ENCODE results near the gene KCNIP1.

Gene KCNIP1

DNA sequence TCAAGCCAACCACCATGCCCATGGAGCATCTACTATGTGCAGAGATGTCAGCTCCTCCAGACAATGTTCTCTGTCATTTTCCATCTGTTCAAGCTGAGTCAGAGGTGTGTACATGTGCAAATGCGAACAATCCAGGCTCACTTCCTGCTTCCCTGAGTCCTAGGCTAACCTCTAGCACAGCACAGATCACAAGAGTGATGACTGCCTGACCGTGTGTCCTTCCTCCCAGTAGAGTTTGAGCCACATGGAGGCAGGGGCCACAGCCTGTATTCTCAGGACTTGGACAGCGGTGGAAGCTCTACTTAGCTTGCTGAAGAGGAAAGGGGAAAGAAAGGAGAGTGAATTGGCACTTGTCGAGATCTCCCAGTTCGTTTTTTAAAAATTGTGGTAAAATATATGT is 87.2 kb downstream of the KCNIP1 start:
- H3K4me2 ChIP-seq (ENCODE audit: low read length): no peak overlapping the region
- H3K4me1 ChIP-seq (ENCODE audit: insufficient read depth, low read length, severe bottlenecking): no peaks in the 10 kb centered on the region
- no peaks in the 10 kb centered on the region for H4K20me1 ChIP-seq (ENCODE audit: insufficient read depth, low read length)
- H3F3A ChIP-seq (ENCODE audit: insufficient read depth, low read length): no peaks in the 10 kb centered on the region
- H3K4me3 ChIP-seq (ENCODE audit: low read depth, low read length, poor library complexity, severe bottlenecking): no peak overlapping the region
- H3K9me2 ChIP-seq (ENCODE audit: low read depth, low read length): no peaks in the 10 kb centered on the region
- no peak overlapping the region for H2AFZ ChIP-seq (ENCODE audit: low read length)
- no peaks in the 10 kb centered on the region for H3K79me2 ChIP-seq (ENCODE audit: insufficient read depth, low read length)
- no peaks in the 10 kb centered on the region for H3K9me3 ChIP-seq (ENCODE audit: low read length)
- no peaks in the 10 kb centered on the region for H3K36me3 ChIP-seq (ENCODE audit: insufficient read depth, low read length)
- H3K27ac ChIP-seq (ENCODE audit: low read depth, low read length, poor library complexity, severe bottlenecking): no peak overlapping the region
- no peaks in the 10 kb centered on the region for H3K27me3 ChIP-seq (ENCODE audit: insufficient read depth, low read length)
- TF ChIP-seq, protein P1, sequence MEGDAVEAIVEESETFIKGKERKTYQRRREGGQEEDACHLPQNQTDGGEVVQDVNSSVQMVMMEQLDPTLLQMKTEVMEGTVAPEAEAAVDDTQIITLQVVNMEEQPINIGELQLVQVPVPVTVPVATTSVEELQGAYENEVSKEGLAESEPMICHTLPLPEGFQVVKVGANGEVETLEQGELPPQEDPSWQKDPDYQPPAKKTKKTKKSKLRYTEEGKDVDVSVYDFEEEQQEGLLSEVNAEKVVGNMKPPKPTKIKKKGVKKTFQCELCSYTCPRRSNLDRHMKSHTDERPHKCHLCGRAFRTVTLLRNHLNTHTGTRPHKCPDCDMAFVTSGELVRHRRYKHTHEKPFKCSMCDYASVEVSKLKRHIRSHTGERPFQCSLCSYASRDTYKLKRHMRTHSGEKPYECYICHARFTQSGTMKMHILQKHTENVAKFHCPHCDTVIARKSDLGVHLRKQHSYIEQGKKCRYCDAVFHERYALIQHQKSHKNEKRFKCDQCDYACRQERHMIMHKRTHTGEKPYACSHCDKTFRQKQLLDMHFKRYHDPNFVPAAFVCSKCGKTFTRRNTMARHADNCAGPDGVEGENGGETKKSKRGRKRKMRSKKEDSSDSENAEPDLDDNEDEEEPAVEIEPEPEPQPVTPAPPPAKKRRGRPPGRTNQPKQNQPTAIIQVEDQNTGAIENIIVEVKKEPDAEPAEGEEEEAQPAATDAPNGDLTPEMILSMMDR (IDR thresholded peaks at IDR 0.05; ENCODE audit: low read length): no peak
- no peak overlapping the region for H3K9ac ChIP-seq (ENCODE audit: low read length)

DNA sequence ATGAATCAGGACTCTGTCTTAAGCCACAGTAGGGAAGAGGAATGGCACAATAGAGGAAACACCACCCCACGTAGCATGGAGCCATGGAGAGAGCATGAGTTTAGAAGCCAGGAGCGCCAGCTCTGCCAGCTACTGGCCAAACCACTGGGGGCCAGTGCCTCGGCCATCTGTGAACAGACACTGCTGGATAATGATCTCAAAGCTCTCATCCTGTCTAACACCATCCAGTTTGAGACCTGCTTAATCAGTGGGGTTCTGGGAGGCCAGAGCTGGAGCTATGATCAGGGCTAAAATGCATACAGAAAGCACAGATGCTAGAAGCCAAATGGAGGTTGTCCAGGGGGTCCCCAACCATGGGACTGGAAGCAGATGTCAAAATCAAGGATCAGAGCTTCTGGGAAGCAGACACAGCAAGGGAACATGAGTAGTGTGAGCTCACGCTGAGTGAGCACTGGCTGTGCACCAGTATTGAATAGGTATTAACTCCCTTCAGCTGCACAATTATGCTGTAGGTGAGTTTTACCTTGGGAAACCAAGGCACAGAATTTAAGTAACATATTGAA is 92.7 kb downstream of the KCNIP1 start:
- no peak overlapping the region for H2AFZ ChIP-seq (ENCODE audit: low read length)
- H3K79me2 ChIP-seq (ENCODE audit: insufficient read depth, low read length): no peaks in the 10 kb centered on the region
- no peak overlapping the region for H3K9ac ChIP-seq (ENCODE audit: low read length)
- no peaks in the 10 kb centered on the region for H3K36me3 ChIP-seq (ENCODE audit: insufficient read depth, low read length)
- no peaks in the 10 kb centered on the region for H3K9me2 ChIP-seq (ENCODE audit: low read depth, low read length)
- TF ChIP-seq, protein P1 (IDR thresholded peaks at IDR 0.05; ENCODE audit: low read length): no peak
- TF ChIP-seq EZH2 (IDR thresholded peaks at IDR 0.05; ENCODE audit: borderline replicate concordance, low read length): no peak
- no peak overlapping the region for H3K4me3 ChIP-seq (ENCODE audit: low read depth, low read length, poor library complexity, severe bottlenecking)
- H3F3A ChIP-seq (ENCODE audit: insufficient read depth, low read length): no peaks in the 10 kb centered on the region
- no peaks in the 10 kb centered on the region for H3K4me1 ChIP-seq (ENCODE audit: insufficient read depth, low read length, severe bottlenecking)
- H3K27me3 ChIP-seq (ENCODE audit: insufficient read depth, low read length): no peaks in the 10 kb centered on the region
- no peak overlapping the region for H3K27ac ChIP-seq (ENCODE audit: low read depth, low read length, poor library complexity, severe bottlenecking)
- H3K9me3 ChIP-seq (ENCODE audit: low read length): no peaks in the 10 kb centered on the region
- no peak overlapping the region for H3K4me2 ChIP-seq (ENCODE audit: low read length)
- H4K20me1 ChIP-seq (ENCODE audit: insufficient read depth, low read length): no peaks in the 10 kb centered on the region

DNA sequence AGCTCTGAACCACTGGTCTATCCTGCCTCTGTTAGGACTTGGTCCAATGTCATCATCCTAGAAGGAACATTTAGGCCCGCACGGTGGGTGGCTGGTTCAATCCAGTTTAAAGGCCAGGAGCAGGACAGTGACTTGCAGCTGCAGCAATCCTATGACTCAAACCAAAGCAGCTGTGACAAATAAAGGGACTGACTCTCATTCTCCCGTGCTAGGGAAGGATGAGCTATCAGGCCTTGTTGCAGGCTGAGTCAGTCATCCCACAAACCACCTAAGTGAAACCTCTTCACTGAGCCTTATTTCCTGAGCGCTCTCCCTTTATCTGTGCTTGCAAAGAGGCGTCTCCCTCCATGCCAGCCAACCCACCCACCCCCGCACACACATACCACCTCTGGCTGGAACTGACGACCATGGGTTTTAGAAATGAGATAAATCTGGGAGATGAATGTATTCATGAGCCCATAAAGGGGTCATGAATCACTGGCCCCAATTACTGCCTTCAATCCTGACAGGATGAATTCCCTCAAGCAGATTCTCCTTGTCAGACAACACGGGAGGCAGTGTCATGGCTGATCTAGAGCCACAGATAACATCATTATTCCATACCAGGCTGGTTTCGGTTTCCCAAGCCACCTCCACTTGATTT is 93.4 kb downstream of the KCNIP1 start:
- Histone ChIP-seq H3F3A (ENCODE audit: insufficient read depth, low read length) (no peaks in the 10 kb centered on the region), H3K4me1 (ENCODE audit: insufficient read depth, low read length, severe bottlenecking) (no peaks in the 10 kb centered on the region), H3K27me3 (ENCODE audit: insufficient read depth, low read length) (no peaks in the 10 kb centered on the region), H3K4me3 (ENCODE audit: low read depth, low read length, poor library complexity, severe bottlenecking) (no peak overlapping the region), H3K4me2 (ENCODE audit: low read length) (no peak overlapping the region), H3K27ac (ENCODE audit: low read depth, low read length, poor library complexity, severe bottlenecking) (no peak overlapping the region), H4K20me1 (ENCODE audit: insufficient read depth, low read length) (no peaks in the 10 kb centered on the region), H3K9me2 (ENCODE audit: low read depth, low read length) (no peaks in the 10 kb centered on the region), H3K9me3 (ENCODE audit: low read length) (no peaks in the 10 kb centered on the region), H2AFZ (ENCODE audit: low read length) (no peak overlapping the region), H3K79me2 (ENCODE audit: insufficient read depth, low read length) (no peaks in the 10 kb centered on the region), H3K36me3 (ENCODE audit: insufficient read depth, low read length) (no peaks in the 10 kb centered on the region), H3K9ac (ENCODE audit: low read length) (no peak overlapping the region)
- TF ChIP-seq, protein P1 (IDR thresholded peaks at IDR 0.05; ENCODE audit: low read length): no peak
- no peak for TF ChIP-seq EZH2 (IDR thresholded peaks at IDR 0.05; ENCODE audit: borderline replicate concordance, low read length)
